A673 (cell line): Measurements from ENCODE around the gene MYADM. TPM values are rescaled to one million over a fixed set of nuclear protein-coding genes. Genes with fewer than 3 reads are reported as not detected.

Source experiments
- BruUV-seq: library from RNA; stranded (reverse); fragments of 400-500 nt; replicated peaks from 2 replicates; lab custom pipeline; 2021; lab: Mats Ljungman, UMichigan
- CTCF ChIA-PET: fragments of 300-600 bp; sonication (Branson Sonifier 250); formaldehyde crosslinking; loops from one replicate; lab custom pipeline; 2022; ENCODE audit warnings: antibody characterized with exemption; lab: Charles Lee
- POLR2A ChIA-PET: fragments of 300-600 bp; sonication (Branson Sonifier 250); formaldehyde crosslinking; loops from one replicate; lab custom pipeline; 2022; ENCODE audit warnings: antibody characterized with exemption; ENCODE audit not compliant: low non-redundant PET; lab: Charles Lee
- DNase-seq: peaks from one replicate; pipeline ENCODE4 v3.0.0-alpha.2; 2015; ENCODE audit warnings: low spot score
- H3K27ac ChIP-seq: fragments of 200-600 bp; sonication (generic); 2 replicates; pipeline ENCODE4 v1.5.1; 2016; ENCODE audit warnings: mixed run types, low read depth, mild to moderate bottlenecking, mixed read lengths, antibody characterized with exemption, low read length; ENCODE audit not compliant: poor library complexity, severe bottlenecking
- H3K27me3 ChIP-seq: fragments of 200-600 bp; sonication (generic); replicated peaks from 2 replicates; pipeline ENCODE4 v1.6.1; 2017; ENCODE audit warnings: mixed run types, low read depth, mild to moderate bottlenecking, mixed read lengths, antibody characterized with exemption, low read length; ENCODE audit not compliant: insufficient read depth, poor library complexity
- H3K36me3 ChIP-seq: fragments of 200-600 bp; sonication (generic); 2 replicates; pipeline ENCODE4 v1.6.1; 2016; ENCODE audit warnings: mixed run types, mild to moderate bottlenecking, mixed read lengths, antibody characterized with exemption, low read length; ENCODE audit not compliant: insufficient read depth, poor library complexity, severe bottlenecking
- H3K4me1 ChIP-seq: fragments of 200-600 bp; sonication (generic); 2 replicates; pipeline ENCODE4 v1.6.1; 2017; ENCODE audit warnings: mixed run types, mild to moderate bottlenecking, mixed read lengths, antibody characterized with exemption, low read length; ENCODE audit not compliant: insufficient read depth, poor library complexity, severe bottlenecking
- H3K4me3 ChIP-seq: fragments of 200-600 bp; sonication (generic); 2 replicates; pipeline ENCODE4 v1.5.1; 2016; ENCODE audit warnings: low read depth, mixed run types, mild to moderate bottlenecking, mixed read lengths, low read length; ENCODE audit not compliant: poor library complexity, severe bottlenecking
- H3K9me3 ChIP-seq: fragments of 200-600 bp; sonication (generic); 2 replicates; pipeline ENCODE4 v1.6.1; 2016; ENCODE audit warnings: mixed run types, low read depth, mild to moderate bottlenecking, mixed read lengths, antibody characterized with exemption, low read length; ENCODE audit not compliant: poor library complexity, severe bottlenecking
- EZH2 ChIP-seq: fragments of 200-600 bp; sonication (generic); IDR thresholded peaks from 2 replicates; pipeline ENCODE4 v1.6.1; 2017; ENCODE audit warnings: borderline replicate concordance, low read depth, mild to moderate bottlenecking, mixed read lengths, antibody characterized with exemption, low read length; ENCODE audit not compliant: poor library complexity, severe bottlenecking
- intact Hi-C: fragments of 100-400 bp; cut with micrococcal nuclease; formaldehyde crosslinking; loops from one replicate; pipeline ENCODE4 v1.10.0; 2022; ENCODE audit not compliant: unreplicated experiment
- total RNA-seq: library from RNA; stranded (reverse); gene quantifications from 2 replicates; pipeline ENCODE4 v1.2.3, GENCODE V29; 2021
- TF ChIP-seq, protein P1 (sequence below): fragments of 300-800, 200-600 bp; sonication (generic); conservative IDR thresholded peaks from 2 replicates; pipeline ENCODE4 v1.5.1; 2017; ENCODE audit warnings: low read depth, mild to moderate bottlenecking, antibody characterized with exemption, low read length, moderate library complexity, mixed read lengths

MYADM gene
- total RNA-seq, 1 experiment from 2014 or later, result 53.2 TPM

DNA sequence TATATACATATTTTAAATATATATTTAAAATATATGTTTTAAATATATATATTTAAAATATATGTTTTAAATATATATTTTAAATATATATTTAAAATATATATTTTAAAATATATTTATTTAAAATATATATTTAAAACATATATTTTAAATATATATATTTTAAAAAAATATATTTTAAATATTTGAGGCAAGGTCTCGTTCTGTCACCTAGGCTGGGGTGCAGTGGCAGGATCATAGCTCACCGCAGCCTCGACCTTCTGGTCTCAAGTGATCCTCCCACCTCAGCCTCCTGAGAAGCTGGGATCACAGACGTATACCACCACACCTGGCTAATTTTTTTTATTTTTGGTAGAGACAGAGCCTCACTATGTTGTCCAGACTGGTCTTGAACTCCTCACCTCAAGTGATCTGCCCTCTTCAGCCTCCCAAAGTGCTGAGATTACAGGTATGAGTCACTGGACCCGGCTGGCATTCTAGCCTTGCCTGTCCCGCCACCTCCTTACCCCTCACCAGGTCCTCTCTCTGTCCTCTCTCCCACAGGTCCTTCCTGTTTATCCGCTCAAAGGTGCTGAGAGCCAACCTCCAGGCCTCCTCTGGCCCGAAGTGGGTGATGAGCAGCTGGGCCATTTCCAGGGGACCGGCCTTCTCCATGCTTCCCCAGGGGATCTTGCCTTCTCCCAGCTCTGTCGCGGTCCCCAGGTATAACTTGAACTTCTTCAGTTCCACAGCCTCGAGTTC is 44.1 kb upstream of the MYADM start:
- DNase-seq, result no peak
- Histone ChIP-seq H3K27ac (no peak overlapping the region), H3K4me3 (no peak overlapping the region), H3K9me3 (no peaks in the 10 kb centered on the region), H3K36me3 (no peaks in the 10 kb centered on the region), H3K4me1 (no peaks in the 10 kb centered on the region), H3K27me3 (no peaks in the 10 kb centered on the region)
- no peak for TF ChIP-seq EZH2
- TF ChIP-seq, protein P1, sequence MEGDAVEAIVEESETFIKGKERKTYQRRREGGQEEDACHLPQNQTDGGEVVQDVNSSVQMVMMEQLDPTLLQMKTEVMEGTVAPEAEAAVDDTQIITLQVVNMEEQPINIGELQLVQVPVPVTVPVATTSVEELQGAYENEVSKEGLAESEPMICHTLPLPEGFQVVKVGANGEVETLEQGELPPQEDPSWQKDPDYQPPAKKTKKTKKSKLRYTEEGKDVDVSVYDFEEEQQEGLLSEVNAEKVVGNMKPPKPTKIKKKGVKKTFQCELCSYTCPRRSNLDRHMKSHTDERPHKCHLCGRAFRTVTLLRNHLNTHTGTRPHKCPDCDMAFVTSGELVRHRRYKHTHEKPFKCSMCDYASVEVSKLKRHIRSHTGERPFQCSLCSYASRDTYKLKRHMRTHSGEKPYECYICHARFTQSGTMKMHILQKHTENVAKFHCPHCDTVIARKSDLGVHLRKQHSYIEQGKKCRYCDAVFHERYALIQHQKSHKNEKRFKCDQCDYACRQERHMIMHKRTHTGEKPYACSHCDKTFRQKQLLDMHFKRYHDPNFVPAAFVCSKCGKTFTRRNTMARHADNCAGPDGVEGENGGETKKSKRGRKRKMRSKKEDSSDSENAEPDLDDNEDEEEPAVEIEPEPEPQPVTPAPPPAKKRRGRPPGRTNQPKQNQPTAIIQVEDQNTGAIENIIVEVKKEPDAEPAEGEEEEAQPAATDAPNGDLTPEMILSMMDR, result no peak
- CTCF ChIA-PET, result no interaction called here
- POLR2A ChIA-PET, result no interaction called here
- BruUV-seq, result no TSS peak
- intact Hi-C loops, result no loop called here

DNA sequence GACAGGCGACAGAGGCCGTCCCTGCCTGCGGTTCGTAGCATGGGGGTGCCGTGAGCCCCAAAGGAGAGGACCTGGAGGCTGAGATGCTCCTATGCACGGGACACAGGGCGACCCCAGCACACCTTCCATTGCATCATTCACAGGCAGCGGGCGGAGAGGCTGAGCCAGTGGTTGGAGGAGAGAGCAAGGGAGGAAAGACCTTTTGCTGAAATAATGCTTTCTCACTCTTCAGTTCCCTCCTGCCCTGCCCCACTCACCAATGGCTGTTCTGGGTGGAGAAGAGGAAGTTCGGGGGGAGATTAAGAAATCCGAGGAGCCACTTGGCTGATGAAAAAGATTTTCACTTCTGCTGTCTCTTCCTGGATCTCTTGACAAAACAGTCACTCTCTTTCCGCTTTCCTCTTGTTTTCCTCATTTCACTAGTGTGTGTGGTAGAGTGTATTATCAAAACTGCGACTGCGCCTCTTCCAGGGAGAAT is 43.5 kb upstream of the MYADM start, which contains the start of gene NLRP12:
TSS of gene NLRP12 (minus strand) at position 181 of the 478 bp plus-strand sequence. CDS start at position 41, 140 bp downstream.
- intact Hi-C loops, result no loop called here
- ChIA-PET POLR2A (no interaction called here), CTCF (no interaction called here)
- Histone ChIP-seq H3K36me3 (no peaks in the 10 kb centered on the region), H3K9me3 (no peaks in the 10 kb centered on the region), H3K4me3 (no peak within 1 kb of the TSS), H3K4me1 (no peaks in the 10 kb centered on the region), H3K27ac (no peak within 1 kb of the TSS), H3K27me3 (no peaks in the 10 kb centered on the region)
- TF ChIP-seq, protein P1, result no peak
- TF ChIP-seq EZH2, result no peak
- DNase-seq, result no peak
- no TSS peak for BruUV-seq

DNA sequence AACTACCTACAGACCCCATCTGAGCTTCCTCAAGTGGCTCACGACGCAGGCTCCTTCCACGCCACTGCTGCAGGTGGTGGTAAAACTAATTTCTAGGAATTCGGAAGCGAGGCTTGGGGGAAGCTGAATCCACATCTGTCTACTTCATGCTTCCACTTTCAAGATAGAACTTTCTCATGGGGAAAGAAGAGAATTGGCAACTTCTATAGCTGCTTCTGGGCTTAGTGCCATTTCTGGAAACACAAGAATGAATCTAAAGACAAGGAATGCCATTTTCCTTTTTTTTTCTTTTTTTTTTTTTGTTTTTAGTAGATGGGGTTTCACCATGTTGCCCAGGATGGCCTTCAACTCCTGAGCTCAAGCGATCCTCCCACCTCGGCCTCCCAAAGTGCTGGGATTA is 40.8 kb upstream of the MYADM start:
- Histone ChIP-seq H3K9me3 (no peaks in the 10 kb centered on the region), H3K4me1 (no peaks in the 10 kb centered on the region), H3K27me3 (no peaks in the 10 kb centered on the region), H3K36me3 (no peaks in the 10 kb centered on the region), H3K4me3 (no peak overlapping the region), H3K27ac (no peak overlapping the region)
- ChIA-PET CTCF (interaction anchor here (0.6 kb wide), 1 partner anchor 18 kb away, joined by 4 read pairs; no protein-coding TSS in a partner anchor), POLR2A (no interaction called here)
- TF ChIP-seq EZH2, result no peak
- TF ChIP-seq, protein P1, result no peak
- no peak for DNase-seq
- intact Hi-C loops, result no loop called here
- BruUV-seq, result no TSS peak
